Measurements from ENCODE around the gene ITGAL. TPM values are rescaled to one million over a fixed set of nuclear protein-coding genes. Genes with fewer than 3 reads are reported as not detected.

Gene ITGAL
- total and polyA plus RNA-seq, 2 of the 13 experiments (the other 11 are each of a cell fraction or from before 2014, with no cell fraction given) = 0.86 to 1.2 TPM

DNA sequence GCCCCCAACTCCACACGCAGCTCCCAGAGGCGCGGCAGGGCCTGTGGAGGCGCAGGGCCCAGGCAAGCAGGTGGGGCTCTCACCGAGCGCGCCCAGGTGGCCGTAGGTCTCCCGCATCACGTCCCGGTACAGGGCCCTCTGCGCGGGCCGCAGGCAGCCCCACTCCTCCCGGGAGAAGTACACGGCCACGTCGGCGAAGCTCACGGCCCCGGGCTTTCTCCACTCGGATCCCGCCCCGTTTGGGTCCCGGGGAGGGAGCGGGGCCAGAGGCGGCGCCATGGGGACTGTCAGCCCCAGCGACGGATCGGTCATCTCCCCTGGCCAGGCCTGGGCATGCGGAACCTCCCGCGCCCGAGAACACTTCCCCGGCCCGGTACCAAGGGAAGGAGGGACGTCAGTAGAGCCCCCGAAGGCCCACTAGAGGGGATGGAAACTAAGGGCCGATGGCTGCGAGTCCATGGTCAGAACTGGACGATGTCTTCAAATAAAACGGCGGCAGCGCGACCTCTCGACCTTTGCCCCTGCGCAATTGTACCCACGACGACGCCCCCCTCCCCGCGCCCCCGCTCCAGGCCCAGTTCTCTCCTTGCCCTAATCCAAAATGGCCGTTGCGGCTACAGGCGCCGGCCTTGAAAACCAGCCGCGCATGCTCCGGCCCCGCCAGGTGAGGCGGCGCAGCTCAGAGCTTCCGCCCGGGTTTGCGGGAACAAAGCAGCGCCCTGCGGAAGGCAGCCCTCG is 62.0 kb downstream of the ITGAL start, which contains the start of gene ZNF747 (continued):
- TF ChIP-seq IKZF1 (IDR thresholded peaks at IDR 0.05) (no peak), GATA4 (IDR thresholded peaks at IDR 0.05; ENCODE audit: borderline replicate concordance, low read depth) (peak; percentile 43; the same call in 1 of the 2 replicates), SIN3A (IDR thresholded peaks at IDR 0.05; ENCODE audit: borderline replicate concordance, low read depth, low read length) (peak; percentile 92; the same call in 1 of the 2 replicates), SALL1 (CRISPR knock-in tag; IDR thresholded peaks at IDR 0.05) (peak; percentile 80), ZSCAN21 (CRISPR knock-in tag; IDR thresholded peaks at IDR 0.05; ENCODE audit: borderline replicate concordance) (peak; percentile 16; the same call in 1 of the 2 replicates), ZEB1 (IDR thresholded peaks at IDR 0.05; ENCODE audit: insufficient replicate concordance, low read depth) (peak; percentile 97), FOSL2 (CRISPR knock-in tag; IDR thresholded peaks at IDR 0.05) (peak; percentile 69), YY1 (IDR thresholded peaks at IDR 0.05; ENCODE audit: insufficient read depth, insufficient replicate concordance, low read depth, low read length) (peak; percentile 100), ZNF501 (CRISPR knock-in tag; IDR thresholded peaks at IDR 0.05) (peak; percentile 67), KDM5B (CRISPR knock-in tag; IDR thresholded peaks at IDR 0.05; ENCODE audit: borderline replicate concordance) (peak; percentile 92), ATF1 (CRISPR knock-in tag; IDR thresholded peaks at IDR 0.05) (no peak; the same call in 1 of the 2 replicates), ZNF547 (CRISPR knock-in tag; IDR thresholded peaks at IDR 0.05) (peak; percentile 80), ZNF839 (CRISPR knock-in tag; IDR thresholded peaks at IDR 0.05; ENCODE audit: borderline replicate concordance) (peak; percentile 83; the same call in 1 of the 2 replicates), BRCA1 (CRISPR knock-in tag; IDR thresholded peaks at IDR 0.05) (no peak), CHD2 (IDR thresholded peaks at IDR 0.05; ENCODE audit: low read depth, low read length) (peak; percentile 55; the same call in 1 of the 2 replicates), PAX8 (CRISPR knock-in tag; IDR thresholded peaks at IDR 0.05; ENCODE audit: borderline replicate concordance) (0 out of 2 replicates have a peak, but pooled peaks have one; percentile 25), EED (CRISPR knock-in tag; IDR thresholded peaks at IDR 0.05) (peak; percentile 96)
- TF ChIP-seq, protein P1, sequence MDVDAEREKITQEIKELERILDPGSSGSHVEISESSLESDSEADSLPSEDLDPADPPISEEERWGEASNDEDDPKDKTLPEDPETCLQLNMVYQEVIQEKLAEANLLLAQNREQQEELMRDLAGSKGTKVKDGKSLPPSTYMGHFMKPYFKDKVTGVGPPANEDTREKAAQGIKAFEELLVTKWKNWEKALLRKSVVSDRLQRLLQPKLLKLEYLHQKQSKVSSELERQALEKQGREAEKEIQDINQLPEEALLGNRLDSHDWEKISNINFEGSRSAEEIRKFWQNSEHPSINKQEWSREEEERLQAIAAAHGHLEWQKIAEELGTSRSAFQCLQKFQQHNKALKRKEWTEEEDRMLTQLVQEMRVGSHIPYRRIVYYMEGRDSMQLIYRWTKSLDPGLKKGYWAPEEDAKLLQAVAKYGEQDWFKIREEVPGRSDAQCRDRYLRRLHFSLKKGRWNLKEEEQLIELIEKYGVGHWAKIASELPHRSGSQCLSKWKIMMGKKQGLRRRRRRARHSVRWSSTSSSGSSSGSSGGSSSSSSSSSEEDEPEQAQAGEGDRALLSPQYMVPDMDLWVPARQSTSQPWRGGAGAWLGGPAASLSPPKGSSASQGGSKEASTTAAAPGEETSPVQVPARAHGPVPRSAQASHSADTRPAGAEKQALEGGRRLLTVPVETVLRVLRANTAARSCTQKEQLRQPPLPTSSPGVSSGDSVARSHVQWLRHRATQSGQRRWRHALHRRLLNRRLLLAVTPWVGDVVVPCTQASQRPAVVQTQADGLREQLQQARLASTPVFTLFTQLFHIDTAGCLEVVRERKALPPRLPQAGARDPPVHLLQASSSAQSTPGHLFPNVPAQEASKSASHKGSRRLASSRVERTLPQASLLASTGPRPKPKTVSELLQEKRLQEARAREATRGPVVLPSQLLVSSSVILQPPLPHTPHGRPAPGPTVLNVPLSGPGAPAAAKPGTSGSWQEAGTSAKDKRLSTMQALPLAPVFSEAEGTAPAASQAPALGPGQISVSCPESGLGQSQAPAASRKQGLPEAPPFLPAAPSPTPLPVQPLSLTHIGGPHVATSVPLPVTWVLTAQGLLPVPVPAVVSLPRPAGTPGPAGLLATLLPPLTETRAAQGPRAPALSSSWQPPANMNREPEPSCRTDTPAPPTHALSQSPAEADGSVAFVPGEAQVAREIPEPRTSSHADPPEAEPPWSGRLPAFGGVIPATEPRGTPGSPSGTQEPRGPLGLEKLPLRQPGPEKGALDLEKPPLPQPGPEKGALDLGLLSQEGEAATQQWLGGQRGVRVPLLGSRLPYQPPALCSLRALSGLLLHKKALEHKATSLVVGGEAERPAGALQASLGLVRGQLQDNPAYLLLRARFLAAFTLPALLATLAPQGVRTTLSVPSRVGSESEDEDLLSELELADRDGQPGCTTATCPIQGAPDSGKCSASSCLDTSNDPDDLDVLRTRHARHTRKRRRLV (CRISPR knock-in tag; IDR thresholded peaks at IDR 0.05) = peak; percentile 91
- TF ChIP-seq, protein P2, sequence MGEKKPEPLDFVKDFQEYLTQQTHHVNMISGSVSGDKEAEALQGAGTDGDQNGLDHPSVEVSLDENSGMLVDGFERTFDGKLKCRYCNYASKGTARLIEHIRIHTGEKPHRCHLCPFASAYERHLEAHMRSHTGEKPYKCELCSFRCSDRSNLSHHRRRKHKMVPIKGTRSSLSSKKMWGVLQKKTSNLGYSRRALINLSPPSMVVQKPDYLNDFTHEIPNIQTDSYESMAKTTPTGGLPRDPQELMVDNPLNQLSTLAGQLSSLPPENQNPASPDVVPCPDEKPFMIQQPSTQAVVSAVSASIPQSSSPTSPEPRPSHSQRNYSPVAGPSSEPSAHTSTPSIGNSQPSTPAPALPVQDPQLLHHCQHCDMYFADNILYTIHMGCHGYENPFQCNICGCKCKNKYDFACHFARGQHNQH (CRISPR knock-in tag; IDR thresholded peaks at IDR 0.05) = peak; percentile 67; the same call in 1 of the 2 replicates
- TF ChIP-seq, protein P3, sequence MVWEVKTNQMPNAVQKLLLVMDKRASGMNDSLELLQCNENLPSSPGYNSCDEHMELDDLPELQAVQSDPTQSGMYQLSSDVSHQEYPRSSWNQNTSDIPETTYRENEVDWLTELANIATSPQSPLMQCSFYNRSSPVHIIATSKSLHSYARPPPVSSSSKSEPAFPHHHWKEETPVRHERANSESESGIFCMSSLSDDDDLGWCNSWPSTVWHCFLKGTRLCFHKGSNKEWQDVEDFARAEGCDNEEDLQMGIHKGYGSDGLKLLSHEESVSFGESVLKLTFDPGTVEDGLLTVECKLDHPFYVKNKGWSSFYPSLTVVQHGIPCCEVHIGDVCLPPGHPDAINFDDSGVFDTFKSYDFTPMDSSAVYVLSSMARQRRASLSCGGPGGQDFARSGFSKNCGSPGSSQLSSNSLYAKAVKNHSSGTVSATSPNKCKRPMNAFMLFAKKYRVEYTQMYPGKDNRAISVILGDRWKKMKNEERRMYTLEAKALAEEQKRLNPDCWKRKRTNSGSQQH (CRISPR knock-in tag; IDR thresholded peaks at IDR 0.05; ENCODE audit: low read depth) = no peak; the same call in none of the 2 replicates
- TF ChIP-seq, protein P4, sequence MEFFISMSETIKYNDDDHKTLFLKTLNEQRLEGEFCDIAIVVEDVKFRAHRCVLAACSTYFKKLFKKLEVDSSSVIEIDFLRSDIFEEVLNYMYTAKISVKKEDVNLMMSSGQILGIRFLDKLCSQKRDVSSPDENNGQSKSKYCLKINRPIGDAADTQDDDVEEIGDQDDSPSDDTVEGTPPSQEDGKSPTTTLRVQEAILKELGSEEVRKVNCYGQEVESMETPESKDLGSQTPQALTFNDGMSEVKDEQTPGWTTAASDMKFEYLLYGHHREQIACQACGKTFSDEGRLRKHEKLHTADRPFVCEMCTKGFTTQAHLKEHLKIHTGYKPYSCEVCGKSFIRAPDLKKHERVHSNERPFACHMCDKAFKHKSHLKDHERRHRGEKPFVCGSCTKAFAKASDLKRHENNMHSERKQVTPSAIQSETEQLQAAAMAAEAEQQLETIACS (CRISPR knock-in tag; IDR thresholded peaks at IDR 0.05) = peak; percentile 59; the same call in 1 of the 2 replicates
